H9 (cell line): ENCODE results near the gene ITM2B. TPM values are rescaled to one million over a fixed set of nuclear protein-coding genes. Genes with fewer than 3 reads are reported as not detected.

Experiments used
- DNase-seq: peaks from one replicate; pipeline ENCODE4 v3.0.0-alpha.2; 2017
- H2AFZ ChIP-seq: one replicate; pipeline ENCODE4 v1.6.1; 2013; ENCODE audit warnings: mild to moderate bottlenecking, low read length, control low read depth, moderate library complexity
- H2AK5ac ChIP-seq: 2 replicates; pipeline ENCODE4 v1.6.1; 2013; ENCODE audit warnings: low read length, control low read depth, mixed read lengths; ENCODE audit not compliant: insufficient read length
- H2BK120ac ChIP-seq: one replicate; pipeline ENCODE4 v1.6.1; 2013; ENCODE audit warnings: low read depth, mild to moderate bottlenecking, low read length, control low read depth, inconsistent platforms; ENCODE audit not compliant: poor library complexity, severe bottlenecking
- H2BK12ac ChIP-seq: 2 replicates; pipeline ENCODE4 v1.6.1; 2013; ENCODE audit warnings: low read length, control low read depth, mixed read lengths, low read depth; ENCODE audit not compliant: insufficient read length
- H2BK15ac ChIP-seq: 2 replicates; pipeline ENCODE4 v1.6.1; 2013; ENCODE audit warnings: low read depth, low read length, control low read depth
- H2BK20ac ChIP-seq: one replicate; pipeline ENCODE4 v1.6.1; 2013; ENCODE audit warnings: low read depth, mild to moderate bottlenecking, low read length, control low read depth, inconsistent platforms; ENCODE audit not compliant: poor library complexity, severe bottlenecking
- H2BK5ac ChIP-seq: 2 replicates; pipeline ENCODE4 v1.6.1; 2013; ENCODE audit warnings: low read length, control low read depth, mixed read lengths; ENCODE audit not compliant: insufficient read length
- H3K14ac ChIP-seq: 2 replicates; pipeline ENCODE4 v1.6.1; 2013; ENCODE audit warnings: low read length, control low read depth; ENCODE audit not compliant: insufficient read depth
- H3K18ac ChIP-seq: 2 replicates; pipeline ENCODE4 v1.6.1; 2013; ENCODE audit warnings: low read depth, mild to moderate bottlenecking, mixed read lengths, low read length, control low read depth; ENCODE audit not compliant: insufficient read length
- H3K23ac ChIP-seq: 2 replicates; pipeline ENCODE4 v1.6.1; 2013; ENCODE audit warnings: low read length, control low read depth, mixed read lengths, low read depth; ENCODE audit not compliant: insufficient read length
- H3K23me2 ChIP-seq: 2 replicates; pipeline ENCODE4 v1.6.1; 2013; ENCODE audit warnings: low read depth, mild to moderate bottlenecking, mixed read lengths, low read length, control low read depth; ENCODE audit not compliant: insufficient read length, poor library complexity, severe bottlenecking
- H3K27ac ChIP-seq: 2 replicates; pipeline ENCODE4 v1.5.1; 2013; ENCODE audit warnings: low read length, control low read depth, mixed read lengths, low read depth; ENCODE audit not compliant: insufficient read length
- H3K27me3 ChIP-seq: 2 replicates; pipeline ENCODE4 v1.6.1; 2013; ENCODE audit warnings: low read length, control low read depth, inconsistent platforms; ENCODE audit not compliant: insufficient read depth
- H3K4ac ChIP-seq: 2 replicates; pipeline ENCODE4 v1.6.1; 2013; ENCODE audit warnings: low read depth, mild to moderate bottlenecking, control low read depth, inconsistent platforms, low read length, moderate library complexity
- H3K4me1 ChIP-seq: 2 replicates; pipeline ENCODE4 v1.6.1; 2013; ENCODE audit warnings: low read length, control low read depth, inconsistent platforms; ENCODE audit not compliant: insufficient read depth
- H3K4me2 ChIP-seq: 2 replicates; pipeline ENCODE4 v1.6.1; 2013; ENCODE audit warnings: low read length, control low read depth, mixed read lengths; ENCODE audit not compliant: insufficient read length, insufficient read depth
- H3K56ac ChIP-seq: 2 replicates; pipeline ENCODE4 v1.6.1; 2013; ENCODE audit warnings: low read depth, mild to moderate bottlenecking, mixed read lengths, low read length, control low read depth; ENCODE audit not compliant: insufficient read length
- H3K79me1 ChIP-seq: 2 replicates; pipeline ENCODE4 v1.6.1; 2013; ENCODE audit warnings: low read depth, mild to moderate bottlenecking, moderate library complexity, low read length, control low read depth, inconsistent platforms; ENCODE audit not compliant: insufficient read depth, poor library complexity, severe bottlenecking
- H3K79me2 ChIP-seq: 2 replicates; pipeline ENCODE4 v1.6.1; 2013; ENCODE audit warnings: low read length, control low read depth, inconsistent platforms; ENCODE audit not compliant: insufficient read depth
- H3K9ac ChIP-seq: 2 replicates; pipeline ENCODE4 v1.6.1; 2013; ENCODE audit warnings: low read length, control low read depth, mixed read lengths; ENCODE audit not compliant: insufficient read length; ENCODE audit errors: extremely low read depth
- H3K9me3 ChIP-seq: one replicate; pipeline ENCODE4 v1.6.1; 2013; ENCODE audit warnings: low read depth, low read length, inconsistent platforms; ENCODE audit not compliant: control insufficient read depth
- H3T11ph ChIP-seq: one replicate; pipeline ENCODE4 v1.6.1; 2013; ENCODE audit warnings: mild to moderate bottlenecking, low read length, control low read depth, inconsistent platforms
- H4K20me1 ChIP-seq: one replicate; pipeline ENCODE4 v1.6.1; 2013; ENCODE audit not compliant: control insufficient read depth, insufficient read length, insufficient read depth
- H4K5ac ChIP-seq: 2 replicates; pipeline ENCODE4 v1.6.1; 2013; ENCODE audit warnings: low read depth, mild to moderate bottlenecking, mixed read lengths, low read length, control low read depth; ENCODE audit not compliant: insufficient read length
- H4K8ac ChIP-seq: replicated peaks from 2 replicates; pipeline ENCODE4 v1.6.1; 2013; ENCODE audit warnings: low read length, control low read depth, mixed read lengths, low read depth; ENCODE audit not compliant: insufficient read length
- H4K91ac ChIP-seq: 2 replicates; pipeline ENCODE4 v1.6.1; 2013; ENCODE audit warnings: low read depth, mild to moderate bottlenecking, moderate library complexity, mixed read lengths, low read length, control low read depth; ENCODE audit not compliant: insufficient read length
- H3K27ac Mint-ChIP-seq, 3 experiments: 2 replicates in 2 of 3; 3 replicates in 1 of 3; pipeline ENCODE4 v1.8.0; 2020 to 2021; ENCODE audit warnings: mixed read lengths in 3 of 3, mild to moderate bottlenecking in 1 of 3, moderate library complexity in 1 of 3
- H3K27me3 Mint-ChIP-seq: 2 replicates; pipeline ENCODE4 v1.8.0; 2021; ENCODE audit warnings: low read depth, mild to moderate bottlenecking, moderate library complexity, mixed read lengths
- H3K36me3 Mint-ChIP-seq, 3 experiments: 2 replicates in 2 of 3; 3 replicates in 1 of 3; pipeline ENCODE4 v1.8.0; 2020 to 2021; ENCODE audit warnings: low read depth in 3 of 3, mixed read lengths in 3 of 3; ENCODE audit not compliant: insufficient read depth in 1 of 3
- H3K4me1 Mint-ChIP-seq, 2 experiments: 2 replicates each; pipeline ENCODE4 v1.8.0; 2020; ENCODE audit warnings: mixed read lengths in 2 of 2
- H3K4me3 Mint-ChIP-seq, 2 experiments: 2 replicates in 1 of 2; 3 replicates in 1 of 2; pipeline ENCODE4 v1.8.0; 2020 to 2021; ENCODE audit warnings: mild to moderate bottlenecking in 2 of 2, mixed read lengths in 2 of 2, moderate library complexity in 1 of 2
- H3K9me3 Mint-ChIP-seq, 2 experiments: 2 replicates in 1 of 2; 3 replicates in 1 of 2; pipeline ENCODE4 v1.8.0; 2020; ENCODE audit warnings: mild to moderate bottlenecking in 2 of 2, mixed read lengths in 2 of 2, moderate library complexity in 1 of 2
- WGBS: extraction: QIAGEN DNeasy Blood & Tissue Kit; methylation state at CpG from one replicate; pipeline ENCODE4 v1.1.7; 2013; ENCODE audit warnings: missing lambda C conversion rate, low lambda C conversion rate, mixed read lengths; ENCODE audit not compliant: insufficient read length; ENCODE audit errors: extremely low coverage; 5-methylcytosine and 5-hydroxymethylcytosine counted together
- total RNA-seq: library from RNA; stranded (reverse); gene quantifications from 2 replicates; pipeline ENCODE4 v1.2.1, GENCODE V29; 2021
- TF ChIP-seq, protein P1 (sequence below): fragments of 200-600 bp; sonication (generic); conservative IDR thresholded peaks from 3 replicates; pipeline ENCODE4 v1.8.0; 2021; ENCODE audit warnings: antibody characterized with exemption, mild to moderate bottlenecking

ITM2B gene
- total RNA-seq, 1 experiment from 2014 or later, result 175 TPM

DNA sequence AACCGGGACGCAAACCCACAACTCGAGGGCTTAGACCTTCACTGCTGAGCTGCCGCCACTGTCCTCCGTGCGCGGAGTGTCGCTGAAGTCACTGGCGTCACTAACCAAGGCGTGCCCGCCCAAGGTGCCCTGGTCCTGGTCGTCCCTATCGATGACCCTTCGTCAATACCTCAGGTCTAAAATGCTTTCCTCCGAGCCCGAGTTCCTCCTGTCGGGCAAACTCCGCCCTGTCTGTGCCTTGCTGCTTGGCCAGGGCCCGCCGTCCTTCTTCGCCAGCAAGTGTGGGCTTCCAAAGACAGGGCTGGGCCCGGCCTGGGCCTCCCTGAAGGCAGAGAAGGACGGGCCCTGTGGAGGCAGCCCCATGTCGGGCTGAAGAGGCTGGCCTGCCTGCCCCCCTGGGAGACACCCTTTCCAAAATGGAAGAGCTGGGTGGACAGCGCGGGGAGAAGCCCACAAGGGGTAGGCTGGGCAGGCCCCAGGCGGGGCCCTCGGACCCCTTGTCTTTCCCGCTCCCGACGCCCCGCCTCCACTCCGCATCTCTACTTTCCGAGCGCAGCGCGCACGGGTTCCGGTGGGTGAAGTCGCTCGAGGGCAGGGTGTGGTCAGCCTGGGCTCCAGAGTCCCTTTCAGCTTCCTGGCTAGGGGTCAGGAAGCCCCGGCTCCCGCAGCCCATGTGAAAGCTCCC lies 84.0 kb downstream of the ITM2B start:
- no peak overlapping the region for H3K27ac ChIP-seq
- H3K23ac ChIP-seq, result no peak overlapping the region
- H3K9ac ChIP-seq, result no peak overlapping the region
- DNase-seq, result no peak
- no peaks in the 10 kb centered on the region for H3K27me3 ChIP-seq
- no peaks in the 10 kb centered on the region for H3K9me3 ChIP-seq
- no peak overlapping the region for H3K4ac ChIP-seq
- H3K4me3 Mint-ChIP-seq, result no peak overlapping the region
- H2BK5ac ChIP-seq, result no peak overlapping the region
- H3K36me3 Mint-ChIP-seq, result peaks cover 14 to 35% (median 24%) of the 10 kb centered on the region in 3 experiments
- no peak overlapping the region for H4K8ac ChIP-seq
- H2BK15ac ChIP-seq, result no peak overlapping the region
- no peak overlapping the region for H3K56ac ChIP-seq
- H3K14ac ChIP-seq, result no peak overlapping the region
- H2AFZ ChIP-seq, result no peak overlapping the region
- H3K9me3 Mint-ChIP-seq, result peaks cover 14 to 15% of the 10 kb centered on the region in 2 experiments
- no peak overlapping the region for H3T11ph ChIP-seq
- no peaks in the 10 kb centered on the region for H3K79me1 ChIP-seq
- H3K79me2 ChIP-seq, result no peaks in the 10 kb centered on the region
- no peak overlapping the region for H3K18ac ChIP-seq
- no peak overlapping the region for H4K91ac ChIP-seq
- no peaks in the 10 kb centered on the region for H4K20me1 ChIP-seq
- H3K4me1 Mint-ChIP-seq, result peaks cover 0 to 4% of the 10 kb centered on the region in 2 experiments; a peak in 1 of 4 replicates
- no peaks in the 10 kb centered on the region for H3K23me2 ChIP-seq
- no peak overlapping the region for H2BK20ac ChIP-seq
- H2BK12ac ChIP-seq, result no peak overlapping the region
- no peak overlapping the region for H2AK5ac ChIP-seq
- WGBS, result no CpG with 5 or more reads among the region's 43 CpGs
- peak overlapping the region in 2 of 3 experiments; percentile 48 to 89; a peak in 3 of 7 replicates for H3K27ac Mint-ChIP-seq
- H3K4me1 ChIP-seq, result no peaks in the 10 kb centered on the region
- no peak overlapping the region for H2BK120ac ChIP-seq
- no peak overlapping the region for H3K4me2 ChIP-seq
- no peak overlapping the region for H4K5ac ChIP-seq
- TF ChIP-seq, protein P1, sequence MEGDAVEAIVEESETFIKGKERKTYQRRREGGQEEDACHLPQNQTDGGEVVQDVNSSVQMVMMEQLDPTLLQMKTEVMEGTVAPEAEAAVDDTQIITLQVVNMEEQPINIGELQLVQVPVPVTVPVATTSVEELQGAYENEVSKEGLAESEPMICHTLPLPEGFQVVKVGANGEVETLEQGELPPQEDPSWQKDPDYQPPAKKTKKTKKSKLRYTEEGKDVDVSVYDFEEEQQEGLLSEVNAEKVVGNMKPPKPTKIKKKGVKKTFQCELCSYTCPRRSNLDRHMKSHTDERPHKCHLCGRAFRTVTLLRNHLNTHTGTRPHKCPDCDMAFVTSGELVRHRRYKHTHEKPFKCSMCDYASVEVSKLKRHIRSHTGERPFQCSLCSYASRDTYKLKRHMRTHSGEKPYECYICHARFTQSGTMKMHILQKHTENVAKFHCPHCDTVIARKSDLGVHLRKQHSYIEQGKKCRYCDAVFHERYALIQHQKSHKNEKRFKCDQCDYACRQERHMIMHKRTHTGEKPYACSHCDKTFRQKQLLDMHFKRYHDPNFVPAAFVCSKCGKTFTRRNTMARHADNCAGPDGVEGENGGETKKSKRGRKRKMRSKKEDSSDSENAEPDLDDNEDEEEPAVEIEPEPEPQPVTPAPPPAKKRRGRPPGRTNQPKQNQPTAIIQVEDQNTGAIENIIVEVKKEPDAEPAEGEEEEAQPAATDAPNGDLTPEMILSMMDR, result no peak
- H3K27me3 Mint-ChIP-seq, result no peaks in the 10 kb centered on the region; the same call in 1 of the 2 replicates
